WTC11 (cell line): ENCODE measurements around the gene RPL19. TPM values are rescaled to one million over a fixed set of nuclear protein-coding genes. Genes with fewer than 3 reads are reported as not detected.

Experiments used
- ATAC-seq: fragments of 200-7000 bp; cut with Tn5 transposase; 2 replicates; pipeline ENCODE4 v1.10.0; 2021; ENCODE audit warnings: mild to moderate bottlenecking, moderate library complexity
- CTCF ChIA-PET: fragments of 300-600 bp; sonication (Branson Sonifier 250); formaldehyde crosslinking; loops from one replicate; lab custom pipeline; 2021; ENCODE audit warnings: antibody characterized with exemption; lab: Charles Lee
- POLR2A ChIA-PET: fragments of 350-600 bp; sonication (Branson Sonifier 250); formaldehyde crosslinking; loops from one replicate; lab custom pipeline; 2021; ENCODE audit warnings: antibody characterized with exemption; lab: Charles Lee
- DNase-seq: peaks from one replicate; pipeline ENCODE4 v3.0.0; 2021; ENCODE audit warnings: low spot score
- H3K27ac Mint-ChIP-seq: 2 replicates; pipeline ENCODE4 v1.8.0; 2021; ENCODE audit warnings: mixed read lengths
- H3K27me3 Mint-ChIP-seq: 2 replicates; pipeline ENCODE4 v1.8.0; 2021; ENCODE audit warnings: low read depth, mild to moderate bottlenecking, moderate library complexity, mixed read lengths
- H3K36me3 Mint-ChIP-seq: 2 replicates; pipeline ENCODE4 v1.8.0; 2021; ENCODE audit warnings: mixed read lengths
- H3K4me1 Mint-ChIP-seq: 2 replicates; pipeline ENCODE4 v1.8.0; 2022; ENCODE audit warnings: mixed read lengths
- H3K4me3 Mint-ChIP-seq: 2 replicates; pipeline ENCODE4 v1.8.0; 2021; ENCODE audit warnings: mild to moderate bottlenecking, moderate library complexity, mixed read lengths
- H3K9me3 Mint-ChIP-seq: 2 replicates; pipeline ENCODE4 v1.8.0; 2021; ENCODE audit warnings: mixed read lengths
- AFF4 ChIP-seq: sonication (generic); formaldehyde crosslinking; IDR thresholded peaks from 2 replicates; pipeline ENCODE4 v1.8.1; 2023; ENCODE audit warnings: mild to moderate bottlenecking, missing genetic modification reagents, borderline replicate concordance
- ARID4B ChIP-seq: sonication (generic); formaldehyde crosslinking; IDR thresholded peaks from 2 replicates; pipeline ENCODE4 v1.8.0; 2023; ENCODE audit warnings: missing genetic modification reagents, mild to moderate bottlenecking, borderline replicate concordance
- CREB1 ChIP-seq: sonication (generic); formaldehyde crosslinking; IDR thresholded peaks from 2 replicates; pipeline ENCODE4 v1.8.0; 2023; ENCODE audit warnings: mild to moderate bottlenecking, missing genetic modification reagents
- E2F5 ChIP-seq: sonication (generic); formaldehyde crosslinking; IDR thresholded peaks from 2 replicates; pipeline ENCODE4 v1.8.1; 2022; ENCODE audit warnings: mild to moderate bottlenecking, moderate library complexity, missing genetic modification reagents
- FOXP1 ChIP-seq: sonication (generic); formaldehyde crosslinking; IDR thresholded peaks from 2 replicates; pipeline ENCODE4 v1.8.0; 2022; ENCODE audit warnings: missing genetic modification reagents, mild to moderate bottlenecking, moderate library complexity, borderline replicate concordance
- FOXP4 ChIP-seq: sonication (generic); formaldehyde crosslinking; IDR thresholded peaks from 2 replicates; pipeline ENCODE4 v1.8.0; 2022; ENCODE audit warnings: mild to moderate bottlenecking, missing genetic modification reagents
- NFATC4 ChIP-seq: fragments of 250-450 bp; sonication (Bioruptor Pico); IDR thresholded peaks from 2 replicates; pipeline ENCODE4 v1.9.0; 2021; ENCODE audit warnings: mild to moderate bottlenecking
- NR1H2 ChIP-seq: sonication (generic); formaldehyde crosslinking; IDR thresholded peaks from 2 replicates; pipeline ENCODE4 v1.9.0; 2021; ENCODE audit warnings: mild to moderate bottlenecking, moderate library complexity, missing genetic modification reagents
- NR3C1 ChIP-seq: sonication (generic); formaldehyde crosslinking; conservative IDR thresholded peaks from 2 replicates; pipeline ENCODE4 v1.8.1; 2023; ENCODE audit warnings: low read depth, mild to moderate bottlenecking, missing genetic modification reagents
- RORB ChIP-seq: fragments of 250-450 bp; sonication (Bioruptor Pico); IDR thresholded peaks from 2 replicates; pipeline ENCODE4 v1.9.0; 2021; ENCODE audit warnings: mild to moderate bottlenecking
- TEAD1 ChIP-seq: sonication (generic); formaldehyde crosslinking; IDR thresholded peaks from 2 replicates; pipeline ENCODE4 v1.8.0; 2022; ENCODE audit warnings: mild to moderate bottlenecking, missing genetic modification reagents
- ZBTB43 ChIP-seq: sonication (generic); formaldehyde crosslinking; IDR thresholded peaks from 2 replicates; pipeline ENCODE4 v1.8.1; 2023; ENCODE audit warnings: mild to moderate bottlenecking, missing genetic modification reagents
- ZSCAN18 ChIP-seq: fragments of 250-450 bp; sonication (Bioruptor Pico); IDR thresholded peaks from 2 replicates; pipeline ENCODE4 v2.1.2; 2022; ENCODE audit warnings: mild to moderate bottlenecking, moderate library complexity
- total RNA-seq: library from RNA; stranded (reverse); gene quantifications from 3 replicates; pipeline ENCODE4 v1.2.3, GENCODE V29; 2021

Gene RPL19
- total RNA-seq, 1 experiment from 2014 or later: 1,970 TPM

GRCh38 chr17:39251997-39252396 is 51.9 kb downstream of the RPL19 start:
- no peaks in the 10 kb centered on the region for H3K9me3 Mint-ChIP-seq
- no peaks in the 10 kb centered on the region for H3K36me3 Mint-ChIP-seq
- TF ChIP-seq TEAD1 (CRISPR knock-in tag): no peak
- no peak for TF ChIP-seq ZBTB43
- no peak for TF ChIP-seq RORB
- TF ChIP-seq NR1H2 (CRISPR knock-in tag): no peak
- TF ChIP-seq ARID4B (CRISPR knock-in tag): no peak
- TF ChIP-seq AFF4: no peak
- TF ChIP-seq E2F5: no peak
- TF ChIP-seq FOXP1 (CRISPR knock-in tag): no peak
- no peak for TF ChIP-seq CREB1 (CRISPR knock-in tag)
- TF ChIP-seq FOXP4 (CRISPR knock-in tag): no peak
- no peak for TF ChIP-seq NR3C1
- TF ChIP-seq ZSCAN18: no peak
- TF ChIP-seq NFATC4: no peak
- CTCF ChIA-PET: interaction anchor here (1.2 to 11.0 kb wide), 4 partner anchors 9 to 45 kb away, joined by 4 to 217 read pairs (median 10); no protein-coding TSS in a partner anchor
- no peak overlapping the region for H3K4me3 Mint-ChIP-seq
- POLR2A ChIA-PET: no interaction called here
- DNase-seq (no peak), ATAC-seq (no peak)
- H3K27ac Mint-ChIP-seq: no peak overlapping the region
- H3K27me3 Mint-ChIP-seq: no peaks in the 10 kb centered on the region; the same call in 1 of the 2 replicates
- H3K4me1 Mint-ChIP-seq: 0 out of 2 replicates have a peak, but pooled peaks cover 5% of the 10 kb centered on the region
